ENCODE results near the gene C2CD4A. TPM values are rescaled to one million over a fixed set of nuclear protein-coding genes. Genes with fewer than 3 reads are reported as not detected.

The C2CD4A gene
- total RNA-seq, 4 donors from 2014 or later = 0.18 to 1.8 (median 0.19) TPM

DNA sequence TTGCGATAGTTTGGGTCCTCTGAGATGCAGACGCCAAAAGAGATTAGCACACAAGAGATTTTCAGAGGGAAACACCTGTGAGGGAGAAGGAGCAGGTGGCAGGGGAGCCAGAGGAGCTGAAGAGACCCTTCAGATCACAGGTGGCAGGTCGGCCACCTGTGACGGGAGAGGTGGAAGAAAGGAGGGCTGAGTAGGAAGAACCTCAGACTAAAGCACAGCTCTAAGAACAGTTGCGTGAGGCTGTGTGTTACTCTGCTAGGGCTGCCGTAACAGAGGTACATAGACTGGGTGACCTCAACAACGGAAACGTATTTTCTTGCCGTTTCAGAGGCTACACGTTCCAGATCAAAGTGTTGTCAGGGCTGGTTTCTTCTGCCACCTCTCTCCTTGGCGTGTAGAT is 38.5 kb downstream of the C2CD4A start:
- WGBS, 2 donors = 93 to 96% methylated on average over 11 of the region's 11 CpGs
- Histone ChIP-seq H3K9me3 (no peaks in the 10 kb centered on the region), H3K27ac (no peak overlapping the region), H3K4me1 (peaks cover 0 to 9% (median 5%) of the 10 kb centered on the region in 3 donors), H3K27me3 (no peaks in the 10 kb centered on the region), H3K36me3 (no peaks in the 10 kb centered on the region), H3K4me3 (no peak overlapping the region)
- intact Hi-C loops (cut with DNase I) = no loop called here
- TF ChIP-seq POLR2A (IDR thresholded peaks at IDR 0.05) = no peak
- TF ChIP-seq, protein P1, sequence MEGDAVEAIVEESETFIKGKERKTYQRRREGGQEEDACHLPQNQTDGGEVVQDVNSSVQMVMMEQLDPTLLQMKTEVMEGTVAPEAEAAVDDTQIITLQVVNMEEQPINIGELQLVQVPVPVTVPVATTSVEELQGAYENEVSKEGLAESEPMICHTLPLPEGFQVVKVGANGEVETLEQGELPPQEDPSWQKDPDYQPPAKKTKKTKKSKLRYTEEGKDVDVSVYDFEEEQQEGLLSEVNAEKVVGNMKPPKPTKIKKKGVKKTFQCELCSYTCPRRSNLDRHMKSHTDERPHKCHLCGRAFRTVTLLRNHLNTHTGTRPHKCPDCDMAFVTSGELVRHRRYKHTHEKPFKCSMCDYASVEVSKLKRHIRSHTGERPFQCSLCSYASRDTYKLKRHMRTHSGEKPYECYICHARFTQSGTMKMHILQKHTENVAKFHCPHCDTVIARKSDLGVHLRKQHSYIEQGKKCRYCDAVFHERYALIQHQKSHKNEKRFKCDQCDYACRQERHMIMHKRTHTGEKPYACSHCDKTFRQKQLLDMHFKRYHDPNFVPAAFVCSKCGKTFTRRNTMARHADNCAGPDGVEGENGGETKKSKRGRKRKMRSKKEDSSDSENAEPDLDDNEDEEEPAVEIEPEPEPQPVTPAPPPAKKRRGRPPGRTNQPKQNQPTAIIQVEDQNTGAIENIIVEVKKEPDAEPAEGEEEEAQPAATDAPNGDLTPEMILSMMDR (IDR thresholded peaks at IDR 0.05) = no peak
- DNase-seq = no peak

DNA sequence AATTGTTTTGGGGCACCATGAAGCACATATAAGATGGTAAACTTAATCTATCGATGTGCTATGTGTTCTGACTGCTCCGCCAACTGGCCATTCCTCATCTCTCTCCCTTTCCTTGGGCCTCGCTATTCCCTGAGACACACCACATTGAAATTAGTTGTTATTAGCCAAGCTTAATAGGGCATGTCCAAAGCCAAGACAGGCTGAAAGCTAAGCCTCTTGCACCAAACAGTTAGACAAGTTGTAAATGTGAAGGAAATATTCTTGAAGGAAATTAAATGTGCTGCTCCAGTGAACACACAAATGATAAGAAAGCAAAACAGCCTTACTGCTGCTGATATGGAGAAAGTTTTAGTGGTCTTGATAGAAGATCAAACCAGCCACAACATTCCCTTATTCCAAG is 39.3 kb downstream of the C2CD4A start:
- TF ChIP-seq, protein P1 (IDR thresholded peaks at IDR 0.05) = no peak
- TF ChIP-seq POLR2A (IDR thresholded peaks at IDR 0.05) = no peak
- intact Hi-C loops (cut with DNase I) = no loop called here
- Histone ChIP-seq H3K27me3 (no peaks in the 10 kb centered on the region), H3K36me3 (no peaks in the 10 kb centered on the region), H3K27ac (no peak overlapping the region), H3K9me3 (no peaks in the 10 kb centered on the region), H3K4me3 (no peak overlapping the region), H3K4me1 (peaks cover 0 to 18% (median 12%) of the 10 kb centered on the region in 3 donors)
- 82 to 98% methylated on average over 3 of the region's 3 CpGs for WGBS, 2 donors
- no peak for DNase-seq

DNA sequence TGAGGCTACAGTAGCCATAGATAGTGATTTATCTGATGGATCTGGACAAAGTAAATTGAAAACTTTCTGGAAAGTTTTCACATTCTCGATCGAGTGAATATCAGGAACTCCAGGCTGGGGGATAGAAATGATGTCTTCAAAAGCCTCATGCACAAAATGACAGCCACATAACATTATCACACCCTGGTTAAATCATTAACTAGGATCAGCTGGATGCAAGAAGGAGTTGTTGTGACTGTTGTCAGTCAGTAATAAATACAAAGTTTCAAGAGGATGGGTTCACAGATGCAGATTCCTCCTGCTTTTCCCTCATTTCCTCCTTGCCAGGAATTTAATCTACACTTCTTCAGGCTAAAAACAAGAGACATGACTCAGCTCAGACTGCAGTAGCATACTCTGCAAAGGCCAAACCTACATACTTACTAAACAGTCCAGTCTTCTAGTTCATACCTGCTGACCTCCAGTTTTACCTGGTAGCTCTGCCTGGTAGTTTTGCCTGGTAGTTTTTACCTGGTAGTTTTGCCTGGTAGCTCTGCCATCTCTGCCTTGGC is 40.9 kb downstream of the C2CD4A start:
- intact Hi-C loops (cut with DNase I) = no loop called here
- WGBS, 2 donors = 84% methylated on average over 2 of the region's 2 CpGs
- Histone ChIP-seq H3K9me3 (no peaks in the 10 kb centered on the region), H3K4me1 (peaks cover 5 to 33% (median 26%) of the 10 kb centered on the region in 3 donors), H3K27me3 (no peaks in the 10 kb centered on the region), H3K27ac (no peak overlapping the region), H3K4me3 (no peak overlapping the region), H3K36me3 (no peaks in the 10 kb centered on the region)
- TF ChIP-seq, protein P1 (IDR thresholded peaks at IDR 0.05) = no peak
- TF ChIP-seq POLR2A (IDR thresholded peaks at IDR 0.05) = no peak
- no peak for DNase-seq

DNA sequence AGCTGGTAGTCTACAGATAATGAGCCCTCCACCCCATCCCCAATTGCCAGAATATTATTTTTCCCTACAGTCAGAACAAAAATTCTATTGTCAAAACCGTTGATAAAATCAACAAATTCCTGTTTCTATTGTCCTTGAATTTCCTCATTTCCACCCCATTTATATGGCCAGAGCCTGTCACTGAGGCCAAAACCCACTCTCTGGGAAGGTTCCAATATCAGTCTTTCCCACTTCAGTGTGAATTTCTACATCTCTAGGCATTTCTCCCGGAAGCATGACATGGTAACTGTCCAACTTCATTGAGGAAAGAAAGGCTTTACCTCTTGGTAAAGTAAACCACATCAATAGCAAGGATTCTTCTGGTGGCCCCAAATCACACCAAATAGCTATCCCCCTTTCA is 41.6 kb downstream of the C2CD4A start:
- 48 to 57% methylated on average over 2 of the region's 2 CpGs for WGBS, 2 donors
- Histone ChIP-seq H3K27me3 (no peaks in the 10 kb centered on the region), H3K36me3 (no peaks in the 10 kb centered on the region), H3K4me1 (peaks cover 5 to 41% (median 30%) of the 10 kb centered on the region in 3 donors), H3K4me3 (no peak overlapping the region), H3K9me3 (no peaks in the 10 kb centered on the region), H3K27ac (no peak overlapping the region)
- no peak for DNase-seq
- intact Hi-C loops (cut with DNase I) = no loop called here
- TF ChIP-seq, protein P1 (IDR thresholded peaks at IDR 0.05) = no peak
- no peak for TF ChIP-seq POLR2A (IDR thresholded peaks at IDR 0.05)

DNA sequence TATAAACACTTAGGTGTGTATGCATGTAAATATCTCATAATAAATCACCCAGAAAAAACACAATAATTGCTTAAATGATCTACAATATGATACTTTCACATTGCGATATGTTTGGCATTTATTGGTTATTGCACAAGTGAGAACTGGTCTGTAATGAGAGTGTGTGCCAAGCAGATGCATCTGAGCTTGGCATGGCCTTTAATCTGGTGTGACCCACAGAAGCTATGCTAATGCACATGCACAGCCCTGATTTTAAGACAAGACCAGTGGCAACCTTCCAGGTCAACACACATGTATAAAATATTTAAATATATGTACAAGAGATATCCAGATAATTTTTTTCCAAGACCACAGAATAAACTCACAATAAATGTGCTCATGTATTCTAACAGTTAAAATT is 42.7 kb downstream of the C2CD4A start:
- no peak for DNase-seq
- 52 to 58% methylated on average over 1 of the region's 1 CpG for WGBS, 2 donors
- no peak overlapping the region for H3K27ac ChIP-seq
- TF ChIP-seq, protein P1 (IDR thresholded peaks at IDR 0.05) = no peak
- no peak for TF ChIP-seq POLR2A (IDR thresholded peaks at IDR 0.05)
- intact Hi-C loops (cut with DNase I) = no loop called here
- H3K4me1 ChIP-seq = peaks cover 5 to 45% (median 32%) of the 10 kb centered on the region in 3 donors
- H3K36me3 ChIP-seq = no peaks in the 10 kb centered on the region
- no peaks in the 10 kb centered on the region for H3K27me3 ChIP-seq
- no peaks in the 10 kb centered on the region for H3K9me3 ChIP-seq
- H3K4me3 ChIP-seq = no peak overlapping the region

All from esophagus squamous epithelium (tissue), 5 donors.